Rectal smooth muscle tissue (tissue), 1 donor: ENCODE data around the gene ADCY10.

Experiments used
- H3K27ac ChIP-seq: one replicate; pipeline ENCODE4 v1.7.0; 2013; ENCODE audit warnings: low read depth, low read length, inconsistent platforms
- H3K27me3 ChIP-seq: one replicate; pipeline ENCODE4 v1.7.0; 2013; ENCODE audit warnings: low read length; ENCODE audit not compliant: control insufficient read depth, insufficient read depth
- H3K36me3 ChIP-seq: one replicate; pipeline ENCODE4 v1.7.0; 2013; ENCODE audit warnings: low read length; ENCODE audit not compliant: control insufficient read depth, insufficient read depth
- H3K4me1 ChIP-seq: one replicate; pipeline ENCODE4 v1.7.0; 2013; ENCODE audit warnings: low read length; ENCODE audit not compliant: control insufficient read depth, insufficient read depth
- H3K4me3 ChIP-seq: one replicate; pipeline ENCODE4 v1.7.0; 2013; ENCODE audit warnings: low read length
- H3K9ac ChIP-seq: one replicate; pipeline ENCODE4 v1.7.0; 2013; ENCODE audit warnings: low read length

Gene ADCY10

GRCh38 chr1:167774710-167775109, 139.2 kb downstream of the ADCY10 start:
- Histone ChIP-seq H3K4me1 (no peaks in the 10 kb centered on the region), H3K9ac (no peak overlapping the region), H3K27ac (no peak overlapping the region), H3K4me3 (no peak overlapping the region), H3K36me3 (peaks cover 14% of the 10 kb centered on the region), H3K27me3 (no peaks in the 10 kb centered on the region)

GRCh38 chr1:167773516-167773915, 140.4 kb downstream of the ADCY10 start:
- Histone ChIP-seq H3K27ac (no peak overlapping the region), H3K27me3 (no peaks in the 10 kb centered on the region), H3K4me1 (no peaks in the 10 kb centered on the region), H3K4me3 (no peak overlapping the region), H3K9ac (no peak overlapping the region), H3K36me3 (peaks cover 14% of the 10 kb centered on the region)

GRCh38 chr1:167772436-167772835, 141.5 kb downstream of the ADCY10 start:
- Histone ChIP-seq H3K4me3 (no peak overlapping the region), H3K36me3 (peaks cover 9% of the 10 kb centered on the region), H3K27ac (no peak overlapping the region), H3K9ac (no peak overlapping the region), H3K27me3 (no peaks in the 10 kb centered on the region), H3K4me1 (no peaks in the 10 kb centered on the region)

- no peaks in the 10 kb centered on the region for H3K4me1 ChIP-seq
- no peak overlapping the region for H3K4me3 ChIP-seq
- no peaks in the 10 kb centered on the region for H3K27me3 ChIP-seq
- peaks cover 8% of the 10 kb centered on the region for H3K36me3 ChIP-seq
- H3K9ac ChIP-seq, result no peak overlapping the region
- H3K27ac ChIP-seq, result no peak overlapping the region
Measured at GRCh38 chr1:167770127-167770526, 143.8 kb downstream of the ADCY10 start.

- no peak overlapping the region for H3K4me3 ChIP-seq
Measured at GRCh38 chr1:167767761-167768160, 146.2 kb downstream of the ADCY10 start.

GRCh38 chr1:167766538-167766937, 147.4 kb downstream of the ADCY10 start:
- Histone ChIP-seq H3K9ac (no peak overlapping the region), H3K27ac (no peak overlapping the region), H3K36me3 (peaks cover 5% of the 10 kb centered on the region), H3K27me3 (no peaks in the 10 kb centered on the region), H3K4me1 (no peaks in the 10 kb centered on the region), H3K4me3 (no peak overlapping the region)

More at GRCh38 chr1:167767761-167768160, 146.2 kb downstream of the ADCY10 start:
- Histone ChIP-seq H3K4me1 (no peaks in the 10 kb centered on the region), H3K9ac (no peak overlapping the region), H3K36me3 (peaks cover 5% of the 10 kb centered on the region), H3K27ac (no peak overlapping the region), H3K27me3 (no peaks in the 10 kb centered on the region)

GRCh38 chr1:167765496-167765895, 148.4 kb downstream of the ADCY10 start:
- H3K36me3 ChIP-seq, result peaks cover 5% of the 10 kb centered on the region
- no peak overlapping the region for H3K9ac ChIP-seq
- H3K4me1 ChIP-seq, result no peaks in the 10 kb centered on the region
- H3K27me3 ChIP-seq, result no peaks in the 10 kb centered on the region
- no peak overlapping the region for H3K4me3 ChIP-seq
- H3K27ac ChIP-seq, result no peak overlapping the region

- H3K4me1 ChIP-seq, result no peaks in the 10 kb centered on the region
- H3K27me3 ChIP-seq, result no peaks in the 10 kb centered on the region
- H3K36me3 ChIP-seq, result peaks cover 5% of the 10 kb centered on the region
- no peak overlapping the region for H3K9ac ChIP-seq
- H3K27ac ChIP-seq, result no peak overlapping the region
- no peak overlapping the region for H3K4me3 ChIP-seq
Measured at GRCh38 chr1:167764458-167765330, 149.2 kb downstream of the ADCY10 start.

- H3K4me1 ChIP-seq, result no peaks in the 10 kb centered on the region
- H3K9ac ChIP-seq, result no peak overlapping the region
- H3K4me3 ChIP-seq, result no peak overlapping the region
- H3K27ac ChIP-seq, result no peak overlapping the region
- H3K27me3 ChIP-seq, result no peaks in the 10 kb centered on the region
- H3K36me3 ChIP-seq, result peaks cover 5% of the 10 kb centered on the region
Measured at GRCh38 chr1:167763525-167764220, 150.3 kb downstream of the ADCY10 start.

- Histone ChIP-seq H3K9ac (no peak overlapping the region), H3K27ac (no peak overlapping the region), H3K27me3 (no peaks in the 10 kb centered on the region), H3K4me3 (no peak overlapping the region), H3K4me1 (no peaks in the 10 kb centered on the region), H3K36me3 (peaks cover 5% of the 10 kb centered on the region)
Measured at GRCh38 chr1:167762061-167762746, 151.7 kb downstream of the ADCY10 start.

GRCh38 chr1:167761400-167761799, 152.5 kb downstream of the ADCY10 start:
- Histone ChIP-seq H3K4me1 (no peaks in the 10 kb centered on the region), H3K9ac (no peak overlapping the region), H3K27me3 (no peaks in the 10 kb centered on the region), H3K36me3 (no peaks in the 10 kb centered on the region), H3K27ac (no peak overlapping the region), H3K4me3 (no peak overlapping the region)
